Middle frontal gyrus (tissue), 1 donor: ENCODE data around the gene IGSF21.

ENCODE experiments used
- DNase-seq: peaks from one replicate; pipeline ENCODE4 v3.0.0-alpha.2; 2015; ENCODE audit warnings: low spot score; ENCODE audit errors: extremely low spot score

Gene IGSF21

GRCh38 chr1:18205319-18205718 lies 97.7 kb downstream of the IGSF21 start:
- no peak for DNase-seq

- peak; percentile 65 for DNase-seq
Measured at GRCh38 chr1:18211764-18212163, 104.2 kb downstream of the IGSF21 start.

GRCh38 chr1:18217398-18218043 lies 109.9 kb downstream of the IGSF21 start:
- no peak for DNase-seq

- DNase-seq, result no peak
Measured at GRCh38 chr1:18229625-18230024, 122.0 kb downstream of the IGSF21 start.

GRCh38 chr1:18230321-18230720 lies 122.7 kb downstream of the IGSF21 start:
- DNase-seq, result no peak

- peak; percentile 56 for DNase-seq
Measured at GRCh38 chr1:18230840-18231239, 123.2 kb downstream of the IGSF21 start.

GRCh38 chr1:18232052-18232451 lies 124.5 kb downstream of the IGSF21 start:
- DNase-seq, result no peak

GRCh38 chr1:18233176-18233864 lies 125.7 kb downstream of the IGSF21 start:
- no peak for DNase-seq

- DNase-seq, result no peak
Measured at GRCh38 chr1:18234790-18235242, 127.2 kb downstream of the IGSF21 start.

GRCh38 chr1:18237371-18237770 lies 129.8 kb downstream of the IGSF21 start:
- DNase-seq, result no peak

- no peak for DNase-seq
Measured at GRCh38 chr1:18238190-18238589, 130.6 kb downstream of the IGSF21 start.

GRCh38 chr1:18239671-18240070 lies 132.1 kb downstream of the IGSF21 start:
- DNase-seq, result no peak

GRCh38 chr1:18240906-18241305 lies 133.3 kb downstream of the IGSF21 start:
- no peak for DNase-seq

- DNase-seq, result no peak
Measured at GRCh38 chr1:18241891-18242290, 134.3 kb downstream of the IGSF21 start.

- no peak for DNase-seq
Measured at GRCh38 chr1:18243503-18244175, 136.0 kb downstream of the IGSF21 start.

GRCh38 chr1:18244762-18245161 lies 137.2 kb downstream of the IGSF21 start:
- no peak for DNase-seq

- no peak for DNase-seq
Measured at GRCh38 chr1:18245647-18246046, 138.0 kb downstream of the IGSF21 start.

- no peak for DNase-seq
Measured at GRCh38 chr1:18246543-18246942, 138.9 kb downstream of the IGSF21 start.

- no peak for DNase-seq
Measured at GRCh38 chr1:18247151-18247550, 139.6 kb downstream of the IGSF21 start.

- no peak for DNase-seq
Measured at GRCh38 chr1:18249631-18250030, 142.0 kb downstream of the IGSF21 start.

GRCh38 chr1:18253093-18253492 lies 145.5 kb downstream of the IGSF21 start:
- no peak for DNase-seq
